Measurements from ENCODE around the gene ATXN3.

- TF ChIP-seq POLR2A (IDR thresholded peaks at IDR 0.05; ENCODE audit: low read depth, low read length) (no peak; the same call in 1 of the 2 replicates), PAX5 (IDR thresholded peaks at IDR 0.05; ENCODE audit: insufficient read depth, low read length, severe bottlenecking) (no peak), POLR2AphosphoS5 (IDR thresholded peaks at IDR 0.05; ENCODE audit: low read depth, low read length) (no peak), SPI1 (IDR thresholded peaks at IDR 0.05; ENCODE audit: low read depth, low read length) (no peak), POU2F2 (IDR thresholded peaks at IDR 0.05; ENCODE audit: low read depth, low read length) (no peak)
Observed at GRCh38 chr14:92121207-92121669, 14.9 kb upstream of the ATXN3 start.
